Measurements from ENCODE around the gene SLIRP. TPM values are rescaled to one million over a fixed set of nuclear protein-coding genes. Genes with fewer than 3 reads are reported as not detected.

SLIRP gene
- total RNA-seq, 5 donors from 2014 or later (not counting 1 experiment from before 2014, with no cell fraction given): 32.2 to 45.8 (median 40.3) TPM

- Mint-ChIP-seq H3K4me3 (no peak overlapping the region), H3K36me3 (no peaks in the 10 kb centered on the region), H3K9me3 (no peaks in the 10 kb centered on the region), H3K27me3 (no peaks in the 10 kb centered on the region), H3K27ac (no peak overlapping the region), H3K4me1 (peaks cover 21 to 24% (median 24%) of the 10 kb centered on the region in 3 donors)
- Histone ChIP-seq H3K9me3 (no peaks in the 10 kb centered on the region), H3K36me3 (ENCODE audit: control insufficient read depth in 2 of 2, extremely low read depth in 1 of 2, insufficient read depth in 1 of 2, low read length in 1 of 2) (peaks cover 0 to 2% of the 10 kb centered on the region in 2 donors), H3K4me1 (ENCODE audit: control insufficient read depth in 1 of 2, extremely low read depth in 1 of 2, insufficient read depth in 2 of 2, low read length in 2 of 2) (peaks cover 9 to 21% of the 10 kb centered on the region in 2 experiments), H3K27me3 (replicated peaks in 1 of 2; ENCODE audit: control insufficient read depth in 2 of 2, extremely low read depth in 1 of 2, insufficient read depth in 2 of 2, low read length in 1 of 2) (no peaks in the 10 kb centered on the region), H3K4me3 (ENCODE audit: control insufficient read depth in 1 of 2, extremely low read depth in 1 of 2, low read length in 1 of 2) (no peak overlapping the region), H3K27ac (ENCODE audit: low read length) (no peak overlapping the region)
- ATAC-seq (replicated peaks in 1 of 4) (no peak), DNase-seq (no peak)
- POLR2A ChIA-PET: interaction anchor here in 1 of 2 donors (0.5 kb wide), 1 partner anchor 56 kb away, joined by 4 read pairs; no protein-coding TSS in a partner anchor
- 100% methylated on average over 1 of the region's 3 CpGs for WGBS (ENCODE audit: insufficient coverage)
- CTCF ChIA-PET: no interaction called here
These were observed 56.1 kb downstream of the SLIRP start for GRCh38 chr14:77763978-77764377.

Other genes with a start within 250 kb of the SLIRP start
- not detected for gene ISM2, start 209.3 kb upstream of the SLIRP start, total RNA-seq
- gene SPTLC2, start 91.5 kb upstream of the SLIRP start, total RNA-seq: 10 to 100 TPM; 20.8 to 33.7 (median 26.2) TPM
- gene ALKBH1, start 80 bp upstream of the SLIRP start, total RNA-seq: 10 to 100 TPM in 4 of 5 donors, 1 to 10 TPM in 1; 9.1 to 20.2 (median 17.9) TPM
- gene SNW1, start 53.1 kb downstream of the SLIRP start, total RNA-seq: 10 to 100 TPM; 83.5 to 94.1 (median 91.7) TPM
- gene ADCK1, start 92.0 kb downstream of the SLIRP start, total RNA-seq: 10 to 100 TPM in 1 of 5 donors, 1 to 10 TPM in 4; 6.3 to 16.1 (median 9.1) TPM

All from T-cell (primary cell).